BE2C (cell line): ENCODE data around the gene LIMA1.
"Not testable (repeated sequence)": the region's sequence is repeated elsewhere in the genome, so short reads cannot be mapped to it uniquely, and the experiment has no call there.

ENCODE experiments used
- DNase-seq: peaks from one replicate; pipeline ENCODE4 v3.0.0-alpha.2; 2020
- H3K27me3 ChIP-seq: fragments of 250-450 bp; sonication (Bioruptor Pico); 2 replicates; pipeline ENCODE4 v1.5.1; 2020; ENCODE audit warnings: mild to moderate bottlenecking
- H3K36me3 ChIP-seq: fragments of 250-450 bp; sonication (Bioruptor Pico); 2 replicates; pipeline ENCODE4 v1.5.1; 2020; ENCODE audit warnings: mild to moderate bottlenecking
- H3K4me1 ChIP-seq: fragments of 250-450 bp; sonication (Bioruptor Pico); 2 replicates; pipeline ENCODE4 v1.5.1; 2020
- H3K4me3 ChIP-seq: 2 replicates; pipeline ENCODE4 v1.5.1; 2011; ENCODE audit warnings: low read depth, low read length
- H3K9me3 ChIP-seq: fragments of 250-450 bp; sonication (Bioruptor Pico); 2 replicates; pipeline ENCODE4 v1.5.1; 2020
- CTCF ChIP-seq: IDR thresholded peaks from 2 replicates; pipeline ENCODE4 v1.5.1; 2012; ENCODE audit warnings: mild to moderate bottlenecking, low read depth, low read length

The LIMA1 gene

GRCh38 chr12:50322206-50322605 lies 38.9 kb upstream of the LIMA1 start:
- Histone ChIP-seq H3K9me3 (no peaks in the 10 kb centered on the region; the same call in 1 of the 2 replicates), H3K4me1 (no peaks in the 10 kb centered on the region), H3K36me3 (no peaks in the 10 kb centered on the region), H3K27me3 (no peaks in the 10 kb centered on the region), H3K4me3 (no peak overlapping the region)
- DNase-seq = no peak
- TF ChIP-seq CTCF = no peak

DNA sequence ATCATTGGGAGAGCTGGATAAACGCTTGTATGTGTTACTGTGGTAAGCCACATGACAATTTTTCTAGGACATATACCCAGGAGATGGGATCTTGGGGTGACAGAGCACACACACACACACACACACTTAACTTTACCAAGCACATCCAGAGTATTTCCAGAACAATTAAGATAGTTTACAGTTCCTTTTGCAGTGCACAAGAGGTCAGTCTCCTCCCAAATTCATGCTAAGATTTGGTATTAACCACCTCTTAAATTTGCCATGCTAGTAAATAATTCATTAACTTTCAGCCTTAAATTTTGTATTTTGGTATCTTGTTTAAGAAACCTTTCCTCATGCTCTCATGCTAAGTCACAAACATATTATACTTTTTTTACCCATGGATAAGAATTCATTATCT lies 33.9 kb upstream of the LIMA1 start:
- H3K4me3 ChIP-seq = no peak overlapping the region
- H3K4me1 ChIP-seq = no peaks in the 10 kb centered on the region
- H3K36me3 ChIP-seq = no peaks in the 10 kb centered on the region
- no peaks in the 10 kb centered on the region; the same call in 1 of the 2 replicates for H3K9me3 ChIP-seq
- TF ChIP-seq CTCF = no peak
- H3K27me3 ChIP-seq = no peaks in the 10 kb centered on the region
- no peak for DNase-seq

DNA sequence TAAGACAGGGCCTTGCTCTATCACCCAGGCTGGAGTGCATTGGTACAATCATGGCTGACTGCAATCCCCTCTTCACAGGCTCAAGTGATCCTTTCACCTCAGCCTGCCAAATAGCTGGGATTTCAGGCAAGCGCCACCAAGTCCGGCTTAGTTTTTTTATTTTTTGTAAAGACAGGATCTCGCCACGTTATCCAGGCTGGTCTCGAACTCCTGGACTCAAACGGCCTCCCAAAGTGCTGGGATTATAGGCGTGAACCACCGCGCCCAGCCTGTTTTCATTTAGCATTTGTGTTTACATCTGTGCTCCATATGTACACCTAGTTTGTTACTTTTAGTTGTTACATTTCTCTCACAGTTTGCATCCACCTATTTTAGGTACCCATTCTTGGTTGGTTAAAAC lies 32.5 kb upstream of the LIMA1 start:
- no peak overlapping the region for H3K4me3 ChIP-seq
- DNase-seq = no peak
- TF ChIP-seq CTCF = no peak
- no peaks in the 10 kb centered on the region for H3K36me3 ChIP-seq
- no peaks in the 10 kb centered on the region for H3K4me1 ChIP-seq
- H3K27me3 ChIP-seq = no peaks in the 10 kb centered on the region
- H3K9me3 ChIP-seq = no peaks in the 10 kb centered on the region; the same call in 1 of the 2 replicates

- no peaks in the 10 kb centered on the region for H3K27me3 ChIP-seq
- peak; percentile 40 for DNase-seq
- H3K4me1 ChIP-seq = no peaks in the 10 kb centered on the region
- H3K4me3 ChIP-seq = no peak overlapping the region
- H3K9me3 ChIP-seq = no peaks in the 10 kb centered on the region
- peak; percentile 72 for TF ChIP-seq CTCF
- no peaks in the 10 kb centered on the region for H3K36me3 ChIP-seq
Measured at GRCh38 chr12:50314636-50315312, 31.5 kb upstream of the LIMA1 start.

DNA sequence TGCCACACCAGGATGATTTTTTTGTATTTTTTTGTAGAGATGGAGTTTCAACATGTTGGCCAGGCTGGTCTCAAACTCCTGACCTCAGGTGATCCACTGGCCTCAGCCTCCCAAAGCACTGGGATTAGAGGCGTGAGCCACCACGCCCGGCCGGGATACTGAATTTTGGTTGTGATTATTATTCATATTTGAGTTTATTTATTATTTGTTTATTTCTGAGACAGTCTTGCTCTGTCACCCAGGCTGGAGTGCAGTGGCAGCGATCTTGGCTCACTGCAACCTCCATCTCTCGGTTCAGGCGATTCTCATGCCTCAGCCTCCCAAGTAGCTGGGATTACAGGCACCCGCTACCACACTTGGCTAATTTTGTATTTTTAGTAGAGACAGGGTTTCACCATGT lies 30.7 kb upstream of the LIMA1 start:
- not testable (repeated sequence) for DNase-seq

DNA sequence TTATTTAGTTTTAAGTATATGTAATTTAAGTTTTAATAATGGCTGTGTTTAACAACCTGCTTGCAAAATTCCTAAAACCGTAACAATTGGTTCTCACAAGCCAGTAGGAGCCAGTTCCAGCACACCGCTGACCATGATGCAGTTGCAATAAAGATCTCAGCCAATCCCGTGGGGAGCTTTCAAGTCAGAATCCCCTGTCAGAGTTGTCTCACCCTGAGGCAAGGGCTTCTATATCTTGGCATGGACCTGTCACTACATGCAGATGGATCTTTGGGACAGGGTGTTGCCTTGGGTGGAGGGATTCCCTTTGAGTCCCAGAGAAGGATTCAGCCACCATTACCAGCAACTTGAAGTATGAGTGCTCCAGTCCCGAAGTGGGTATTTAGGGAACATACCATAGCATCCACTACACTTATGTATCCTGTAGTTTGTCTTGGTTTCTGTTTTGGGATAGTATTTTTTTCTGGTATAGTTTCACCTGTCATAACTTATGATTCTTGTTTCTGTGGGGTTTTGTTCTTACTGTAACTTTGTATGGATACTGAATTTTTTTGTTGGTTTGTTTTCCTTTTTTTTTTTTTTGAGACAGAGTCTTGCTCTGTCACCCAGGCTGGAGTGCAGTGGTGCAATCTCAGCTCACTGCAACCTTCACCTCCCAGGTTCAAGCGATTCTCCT lies 30.1 kb upstream of the LIMA1 start:
- no peaks in the 10 kb centered on the region for H3K4me1 ChIP-seq
- H3K9me3 ChIP-seq = no peaks in the 10 kb centered on the region
- no peaks in the 10 kb centered on the region for H3K27me3 ChIP-seq
- no peak for DNase-seq
- H3K4me3 ChIP-seq = no peak overlapping the region
- H3K36me3 ChIP-seq = no peaks in the 10 kb centered on the region
- TF ChIP-seq CTCF = no peak

More for the DNA sequence above, 30.7 kb upstream of the LIMA1 start:
- H3K4me1 ChIP-seq, H3K9me3 ChIP-seq, H3K4me3 ChIP-seq, H3K36me3 ChIP-seq, H3K27me3 ChIP-seq: not testable (repeated sequence)

DNA sequence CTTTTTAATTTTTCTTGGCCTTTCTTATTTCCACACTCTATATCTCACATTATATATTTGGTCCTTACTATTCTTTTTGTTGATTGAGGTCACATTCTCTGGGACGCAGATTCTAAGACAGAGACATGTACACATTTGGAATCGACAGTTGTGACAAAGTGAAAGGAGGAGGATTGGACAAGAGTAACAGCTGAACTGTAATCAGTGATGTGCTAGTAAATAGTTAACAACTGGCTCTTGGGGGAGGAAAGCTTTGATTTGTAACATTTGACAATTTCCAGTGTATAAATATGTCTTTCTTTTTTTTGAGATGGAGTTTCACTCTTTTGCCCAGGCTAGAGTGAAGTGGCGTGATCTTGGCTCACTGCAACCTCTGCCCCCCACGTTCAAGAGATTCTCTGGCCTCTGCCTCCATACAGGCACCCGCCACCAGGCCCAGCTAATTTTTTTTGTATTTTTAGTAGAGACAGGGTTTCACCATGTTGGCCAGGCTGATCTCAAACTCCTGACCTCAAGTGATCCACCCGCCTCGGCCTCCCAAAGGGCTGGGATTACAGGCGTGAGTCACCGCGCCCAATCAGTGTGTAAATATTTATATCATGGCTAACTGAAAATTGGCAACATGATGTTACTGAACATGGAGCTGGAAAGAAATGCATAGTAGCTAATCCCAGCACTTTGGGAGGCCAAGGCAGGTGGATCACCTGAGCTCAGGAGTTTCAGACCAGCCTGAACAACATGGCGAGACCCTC lies 28.7 kb upstream of the LIMA1 start:
- H3K9me3 ChIP-seq, H3K36me3 ChIP-seq, H3K4me1 ChIP-seq, DNase-seq, H3K4me3 ChIP-seq, H3K27me3 ChIP-seq: not testable (repeated sequence)
